Loucy (cell line): ENCODE data around the gene B4GALT2.

Experiments
- EZH2phosphoT487 ChIP-seq: fragments of 200-600 bp; IDR thresholded peaks from 2 replicates; pipeline ENCODE4 v1.6.1; 2018; ENCODE audit warnings: antibody characterized with exemption, mild to moderate bottlenecking, moderate library complexity, borderline replicate concordance
- TF ChIP-seq, protein P1 (sequence below): fragments of 200-600 bp; sonication (generic); conservative IDR thresholded peaks from 2 replicates; pipeline ENCODE4 v1.5.1; 2014; ENCODE audit warnings: mild to moderate bottlenecking, antibody characterized with exemption, low read length

DNA sequence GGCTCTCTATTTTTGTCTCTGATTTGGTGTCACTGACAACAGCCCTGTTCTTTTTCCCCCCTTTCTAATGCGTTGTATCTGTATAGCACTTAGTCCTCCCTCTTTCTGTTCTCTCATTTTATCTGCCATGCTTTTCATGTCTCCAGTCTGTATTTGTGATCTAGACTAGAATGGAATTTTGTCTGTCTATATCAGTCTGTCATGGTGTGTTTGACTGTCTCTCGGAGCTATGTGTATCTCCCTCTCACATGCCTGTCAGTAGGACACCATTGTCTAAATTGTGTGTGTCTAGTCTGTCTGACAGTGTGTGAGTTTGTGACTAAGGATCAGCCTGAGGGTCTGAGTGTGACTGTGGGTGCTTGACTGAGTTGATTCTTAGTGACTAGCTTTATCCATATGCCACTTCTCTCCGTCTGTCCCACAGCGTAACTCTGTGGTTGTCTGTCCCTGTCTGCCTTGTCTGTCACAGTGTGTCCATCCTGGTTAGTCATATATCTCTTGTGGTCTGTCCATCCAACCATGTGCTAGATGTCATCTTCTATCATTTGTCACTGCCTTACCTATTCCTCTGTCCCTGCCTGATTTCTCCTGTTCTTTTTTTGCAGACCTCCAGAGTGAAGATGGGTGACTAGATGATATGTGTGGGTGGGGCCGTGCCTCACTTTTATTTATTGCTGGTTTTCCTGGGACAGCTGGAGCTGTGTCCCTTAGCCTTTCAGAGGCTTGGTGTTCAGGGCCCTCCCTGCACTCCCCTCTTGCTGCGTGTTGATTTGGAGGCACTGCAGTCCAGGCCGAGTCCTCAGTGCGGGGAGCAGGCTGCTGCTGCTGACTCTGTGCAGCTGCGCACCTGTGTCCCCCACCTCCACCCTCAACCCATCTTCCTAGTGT is 1.4 kb upstream of the B4GALT2 start:
- TF ChIP-seq, protein P1, sequence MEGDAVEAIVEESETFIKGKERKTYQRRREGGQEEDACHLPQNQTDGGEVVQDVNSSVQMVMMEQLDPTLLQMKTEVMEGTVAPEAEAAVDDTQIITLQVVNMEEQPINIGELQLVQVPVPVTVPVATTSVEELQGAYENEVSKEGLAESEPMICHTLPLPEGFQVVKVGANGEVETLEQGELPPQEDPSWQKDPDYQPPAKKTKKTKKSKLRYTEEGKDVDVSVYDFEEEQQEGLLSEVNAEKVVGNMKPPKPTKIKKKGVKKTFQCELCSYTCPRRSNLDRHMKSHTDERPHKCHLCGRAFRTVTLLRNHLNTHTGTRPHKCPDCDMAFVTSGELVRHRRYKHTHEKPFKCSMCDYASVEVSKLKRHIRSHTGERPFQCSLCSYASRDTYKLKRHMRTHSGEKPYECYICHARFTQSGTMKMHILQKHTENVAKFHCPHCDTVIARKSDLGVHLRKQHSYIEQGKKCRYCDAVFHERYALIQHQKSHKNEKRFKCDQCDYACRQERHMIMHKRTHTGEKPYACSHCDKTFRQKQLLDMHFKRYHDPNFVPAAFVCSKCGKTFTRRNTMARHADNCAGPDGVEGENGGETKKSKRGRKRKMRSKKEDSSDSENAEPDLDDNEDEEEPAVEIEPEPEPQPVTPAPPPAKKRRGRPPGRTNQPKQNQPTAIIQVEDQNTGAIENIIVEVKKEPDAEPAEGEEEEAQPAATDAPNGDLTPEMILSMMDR: no peak
- TF ChIP-seq EZH2phosphoT487: no peak
